ENCODE data around the gene TTC12. TPM values are rescaled to one million over a fixed set of nuclear protein-coding genes. Genes with fewer than 3 reads are reported as not detected.

Gene TTC12
- total and polyA plus RNA-seq, 9 of the 15 experiments (the other 6 are each of a cell fraction or from before 2014, with no cell fraction given) = 5.1 to 19.9 (median 13.4) TPM

DNA sequence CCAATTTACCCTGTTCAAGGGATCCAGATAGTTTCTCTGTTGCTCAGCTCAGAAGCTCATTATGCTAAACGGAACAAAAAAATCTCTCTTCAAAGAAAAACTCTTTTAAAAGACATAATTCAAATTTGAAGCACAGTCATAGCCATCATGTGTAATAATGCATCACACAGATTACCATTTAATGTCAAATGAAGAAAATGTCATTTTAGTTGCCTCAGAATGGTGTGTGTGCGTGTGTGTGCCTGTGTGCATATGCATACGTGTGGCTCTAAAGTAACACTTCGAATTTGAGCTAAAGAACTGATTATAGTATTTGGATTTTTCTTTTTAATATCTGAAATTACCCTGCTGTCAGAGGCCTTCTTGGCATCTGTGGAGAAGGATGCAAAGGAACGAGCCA lies 9.9 kb downstream of the TTC12 start (continued):
- TF ChIP-seq RB1 (IDR thresholded peaks at IDR 0.05; ENCODE audit: low read depth) = no peak
- TF ChIP-seq, protein P1, sequence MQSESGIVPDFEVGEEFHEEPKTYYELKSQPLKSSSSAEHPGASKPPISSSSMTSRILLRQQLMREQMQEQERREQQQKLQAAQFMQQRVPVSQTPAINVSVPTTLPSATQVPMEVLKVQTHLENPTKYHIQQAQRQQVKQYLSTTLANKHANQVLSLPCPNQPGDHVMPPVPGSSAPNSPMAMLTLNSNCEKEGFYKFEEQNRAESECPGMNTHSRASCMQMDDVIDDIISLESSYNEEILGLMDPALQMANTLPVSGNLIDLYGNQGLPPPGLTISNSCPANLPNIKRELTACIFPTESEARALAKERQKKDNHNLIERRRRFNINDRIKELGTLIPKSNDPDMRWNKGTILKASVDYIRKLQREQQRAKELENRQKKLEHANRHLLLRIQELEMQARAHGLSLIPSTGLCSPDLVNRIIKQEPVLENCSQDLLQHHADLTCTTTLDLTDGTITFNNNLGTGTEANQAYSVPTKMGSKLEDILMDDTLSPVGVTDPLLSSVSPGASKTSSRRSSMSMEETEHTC (IDR thresholded peaks at IDR 0.05) = no peak
- TF ChIP-seq THRAP3 (IDR thresholded peaks at IDR 0.05; ENCODE audit: borderline replicate concordance) = no peak
- no peak for TF ChIP-seq ZKSCAN1 (IDR thresholded peaks at IDR 0.05; ENCODE audit: low read depth, low read length)
- TF ChIP-seq, protein P2, sequence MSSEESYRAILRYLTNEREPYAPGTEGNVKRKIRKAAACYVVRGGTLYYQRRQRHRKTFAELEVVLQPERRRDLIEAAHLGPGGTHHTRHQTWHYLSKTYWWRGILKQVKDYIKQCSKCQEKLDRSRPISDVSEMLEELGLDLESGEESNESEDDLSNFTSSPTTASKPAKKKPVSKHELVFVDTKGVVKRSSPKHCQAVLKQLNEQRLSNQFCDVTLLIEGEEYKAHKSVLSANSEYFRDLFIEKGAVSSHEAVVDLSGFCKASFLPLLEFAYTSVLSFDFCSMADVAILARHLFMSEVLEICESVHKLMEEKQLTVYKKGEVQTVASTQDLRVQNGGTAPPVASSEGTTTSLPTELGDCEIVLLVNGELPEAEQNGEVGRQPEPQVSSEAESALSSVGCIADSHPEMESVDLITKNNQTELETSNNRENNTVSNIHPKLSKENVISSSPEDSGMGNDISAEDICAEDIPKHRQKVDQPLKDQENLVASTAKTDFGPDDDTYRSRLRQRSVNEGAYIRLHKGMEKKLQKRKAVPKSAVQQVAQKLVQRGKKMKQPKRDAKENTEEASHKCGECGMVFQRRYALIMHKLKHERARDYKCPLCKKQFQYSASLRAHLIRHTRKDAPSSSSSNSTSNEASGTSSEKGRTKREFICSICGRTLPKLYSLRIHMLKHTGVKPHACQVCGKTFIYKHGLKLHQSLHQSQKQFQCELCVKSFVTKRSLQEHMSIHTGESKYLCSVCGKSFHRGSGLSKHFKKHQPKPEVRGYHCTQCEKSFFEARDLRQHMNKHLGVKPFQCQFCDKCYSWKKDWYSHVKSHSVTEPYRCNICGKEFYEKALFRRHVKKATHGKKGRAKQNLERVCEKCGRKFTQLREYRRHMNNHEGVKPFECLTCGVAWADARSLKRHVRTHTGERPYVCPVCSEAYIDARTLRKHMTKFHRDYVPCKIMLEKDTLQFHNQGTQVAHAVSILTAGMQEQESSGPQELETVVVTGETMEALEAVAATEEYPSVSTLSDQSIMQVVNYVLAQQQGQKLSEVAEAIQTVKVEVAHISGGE (CRISPR knock-in tag; IDR thresholded peaks at IDR 0.05) = no peak
- no peak for TF ChIP-seq RNF2 (IDR thresholded peaks at IDR 0.05)
- TF ChIP-seq, protein P3, sequence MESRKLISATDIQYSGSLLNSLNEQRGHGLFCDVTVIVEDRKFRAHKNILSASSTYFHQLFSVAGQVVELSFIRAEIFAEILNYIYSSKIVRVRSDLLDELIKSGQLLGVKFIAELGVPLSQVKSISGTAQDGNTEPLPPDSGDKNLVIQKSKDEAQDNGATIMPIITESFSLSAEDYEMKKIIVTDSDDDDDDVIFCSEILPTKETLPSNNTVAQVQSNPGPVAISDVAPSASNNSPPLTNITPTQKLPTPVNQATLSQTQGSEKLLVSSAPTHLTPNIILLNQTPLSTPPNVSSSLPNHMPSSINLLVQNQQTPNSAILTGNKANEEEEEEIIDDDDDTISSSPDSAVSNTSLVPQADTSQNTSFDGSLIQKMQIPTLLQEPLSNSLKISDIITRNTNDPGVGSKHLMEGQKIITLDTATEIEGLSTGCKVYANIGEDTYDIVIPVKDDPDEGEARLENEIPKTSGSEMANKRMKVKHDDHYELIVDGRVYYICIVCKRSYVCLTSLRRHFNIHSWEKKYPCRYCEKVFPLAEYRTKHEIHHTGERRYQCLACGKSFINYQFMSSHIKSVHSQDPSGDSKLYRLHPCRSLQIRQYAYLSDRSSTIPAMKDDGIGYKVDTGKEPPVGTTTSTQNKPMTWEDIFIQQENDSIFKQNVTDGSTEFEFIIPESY (CRISPR knock-in tag; IDR thresholded peaks at IDR 0.05) = no peak
- TF ChIP-seq, protein P4, sequence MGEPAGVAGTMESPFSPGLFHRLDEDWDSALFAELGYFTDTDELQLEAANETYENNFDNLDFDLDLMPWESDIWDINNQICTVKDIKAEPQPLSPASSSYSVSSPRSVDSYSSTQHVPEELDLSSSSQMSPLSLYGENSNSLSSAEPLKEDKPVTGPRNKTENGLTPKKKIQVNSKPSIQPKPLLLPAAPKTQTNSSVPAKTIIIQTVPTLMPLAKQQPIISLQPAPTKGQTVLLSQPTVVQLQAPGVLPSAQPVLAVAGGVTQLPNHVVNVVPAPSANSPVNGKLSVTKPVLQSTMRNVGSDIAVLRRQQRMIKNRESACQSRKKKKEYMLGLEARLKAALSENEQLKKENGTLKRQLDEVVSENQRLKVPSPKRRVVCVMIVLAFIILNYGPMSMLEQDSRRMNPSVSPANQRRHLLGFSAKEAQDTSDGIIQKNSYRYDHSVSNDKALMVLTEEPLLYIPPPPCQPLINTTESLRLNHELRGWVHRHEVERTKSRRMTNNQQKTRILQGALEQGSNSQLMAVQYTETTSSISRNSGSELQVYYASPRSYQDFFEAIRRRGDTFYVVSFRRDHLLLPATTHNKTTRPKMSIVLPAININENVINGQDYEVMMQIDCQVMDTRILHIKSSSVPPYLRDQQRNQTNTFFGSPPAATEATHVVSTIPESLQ (CRISPR knock-in tag; IDR thresholded peaks at IDR 0.05) = no peak
